PC-9 (cell line): Measurements from ENCODE around the gene TMEM98. TPM values are rescaled to one million over a fixed set of nuclear protein-coding genes. Genes with fewer than 3 reads are reported as not detected.

Experiments
- BruUV-seq: library from RNA; stranded (reverse); fragments of 400-500 nt; replicated peaks from 2 replicates; lab custom pipeline; 2021; lab: Mats Ljungman, UMichigan
- CTCF ChIA-PET: fragments of 300-600 bp; sonication (Branson Sonifier 250); formaldehyde crosslinking; loops from one replicate; lab custom pipeline; 2022; ENCODE audit warnings: antibody characterized with exemption; lab: Charles Lee
- POLR2A ChIA-PET: fragments of 300-600 bp; sonication (Branson Sonifier 250); formaldehyde crosslinking; loops from one replicate; lab custom pipeline; 2022; ENCODE audit warnings: antibody characterized with exemption; ENCODE audit not compliant: unreplicated experiment; lab: Charles Lee
- DNase-seq, 2 experiments: peaks; one replicate each; pipeline versions ENCODE4 v3.0.0 to v3.0.0-alpha.2; 2015 to 2022; ENCODE audit warnings: mixed read lengths in 1 of 2
- H2AFZ ChIP-seq: fragments of 200-600 bp; sonication (generic); 2 replicates; pipeline ENCODE4 v1.8.1; 2017; ENCODE audit warnings: antibody characterized with exemption
- H3F3A ChIP-seq: fragments of 200-600 bp; sonication (generic); 2 replicates; pipeline ENCODE4 v1.8.1; 2017; ENCODE audit warnings: antibody characterized with exemption, mild to moderate bottlenecking, low read depth; ENCODE audit not compliant: insufficient read depth
- H3K27ac ChIP-seq: fragments of 200-600 bp; sonication (generic); 2 replicates; pipeline ENCODE4 v1.6.1; 2016; ENCODE audit warnings: mixed run types
- H3K27me3 ChIP-seq: fragments of 200-600 bp; sonication (generic); 2 replicates; pipeline ENCODE4 v1.6.1; 2016; ENCODE audit warnings: low read depth, mixed run types; ENCODE audit not compliant: insufficient read depth
- H3K36me3 ChIP-seq: fragments of 200-600 bp; sonication (generic); 2 replicates; pipeline ENCODE4 v1.6.1; 2016; ENCODE audit warnings: low read depth, mixed run types
- H3K4me1 ChIP-seq: fragments of 200-600 bp; sonication (generic); replicated peaks from 2 replicates; pipeline ENCODE4 v1.6.1; 2016; ENCODE audit warnings: mixed run types; ENCODE audit not compliant: insufficient read depth
- H3K4me2 ChIP-seq: fragments of 200-600 bp; sonication (generic); 2 replicates; pipeline ENCODE4 v1.6.1; 2017; ENCODE audit warnings: mixed run types
- H3K4me3 ChIP-seq: fragments of 200-600 bp; sonication (generic); 2 replicates; pipeline ENCODE4 v1.6.1; 2016; ENCODE audit warnings: mixed run types
- H3K79me2 ChIP-seq: fragments of 200-600 bp; sonication (generic); 2 replicates; pipeline ENCODE4 v1.6.1; 2017; ENCODE audit warnings: low read depth, mixed run types
- H3K9me2 ChIP-seq: fragments of 200-600 bp; sonication (generic); 2 replicates; pipeline ENCODE4 v1.8.1; 2017; ENCODE audit warnings: mild to moderate bottlenecking; ENCODE audit not compliant: insufficient read depth
- H3K9me3 ChIP-seq: fragments of 200-600 bp; sonication (generic); 2 replicates; pipeline ENCODE4 v1.8.1; 2016; ENCODE audit warnings: low read depth; ENCODE audit not compliant: insufficient read depth
- H4K20me1 ChIP-seq: fragments of 200-600 bp; sonication (generic); 2 replicates; pipeline ENCODE4 v1.8.1; 2017; ENCODE audit not compliant: insufficient read depth
- CTCF ChIP-seq: fragments of 200-600 bp; sonication (generic); conservative IDR thresholded peaks from 2 replicates; pipeline ENCODE4 v1.6.1; 2017; ENCODE audit warnings: mixed run types, antibody characterized with exemption, mild to moderate bottlenecking, moderate library complexity
- EZH2 ChIP-seq: fragments of 200-600 bp; sonication (generic); IDR thresholded peaks from 2 replicates; pipeline ENCODE4 v1.8.0; 2017; ENCODE audit warnings: antibody characterized with exemption, low read depth
- intact Hi-C: fragments of 100-400 bp; cut with micrococcal nuclease; formaldehyde crosslinking; loops from one replicate; pipeline ENCODE4 v1.10.0; 2022; ENCODE audit not compliant: unreplicated experiment
- total RNA-seq: library from RNA; stranded (reverse); gene quantifications from 2 replicates; pipeline ENCODE4 v1.2.3, GENCODE V29; 2021

The TMEM98 gene
- total RNA-seq, 1 experiment from 2014 or later = not detected

GRCh38 chr17:32913593-32913992, 14.4 kb upstream of the TMEM98 start:
- CTCF ChIA-PET = no interaction called here
- POLR2A ChIA-PET = no interaction called here

GRCh38 chr17:32914181-32914580, 13.8 kb upstream of the TMEM98 start:
- no peaks in the 10 kb centered on the region for H3K9me2 ChIP-seq
- no peaks in the 10 kb centered on the region; the same call in 1 of the 2 replicates for H3K9me3 ChIP-seq
- H3K27ac ChIP-seq = no peak overlapping the region
- no TSS peak for BruUV-seq
- no peak for DNase-seq
- intact Hi-C loops = no loop called here
- H3K27me3 ChIP-seq = peaks cover 17% of the 10 kb centered on the region; the same call in 1 of the 2 replicates
- TF ChIP-seq CTCF (no peak), EZH2 (no peak)
- ChIA-PET POLR2A (no interaction called here), CTCF (interaction anchor here (0.5 kb wide), 1 partner anchor 15 kb away, joined by 4 read pairs; no protein-coding TSS in a partner anchor)
- no peaks in the 10 kb centered on the region for H3F3A ChIP-seq
- H3K4me3 ChIP-seq = no peak overlapping the region
- H3K36me3 ChIP-seq = no peaks in the 10 kb centered on the region
- no peak overlapping the region for H2AFZ ChIP-seq
- no peaks in the 10 kb centered on the region for H3K79me2 ChIP-seq
- H3K4me1 ChIP-seq = no peaks in the 10 kb centered on the region
- H3K4me2 ChIP-seq = no peak overlapping the region
- H4K20me1 ChIP-seq = no peaks in the 10 kb centered on the region

More at GRCh38 chr17:32913593-32913992, 14.4 kb upstream of the TMEM98 start:
- Histone ChIP-seq H3K4me1 (no peaks in the 10 kb centered on the region), H3K79me2 (no peaks in the 10 kb centered on the region), H3K9me3 (no peaks in the 10 kb centered on the region; the same call in 1 of the 2 replicates), H3K36me3 (no peaks in the 10 kb centered on the region), H4K20me1 (no peaks in the 10 kb centered on the region), H2AFZ (no peak overlapping the region), H3K4me2 (no peak overlapping the region), H3F3A (no peaks in the 10 kb centered on the region), H3K4me3 (no peak overlapping the region), H3K9me2 (no peaks in the 10 kb centered on the region), H3K27me3 (peaks cover 17% of the 10 kb centered on the region; the same call in 1 of the 2 replicates), H3K27ac (no peak overlapping the region)
- no peak for DNase-seq
- intact Hi-C loops = no loop called here
- no TSS peak for BruUV-seq
- TF ChIP-seq EZH2 = no peak

GRCh38 chr17:32915245-32915644, 12.7 kb upstream of the TMEM98 start:
- Histone ChIP-seq H3K27ac (no peak overlapping the region), H3K79me2 (no peaks in the 10 kb centered on the region), H3K27me3 (peaks cover 17% of the 10 kb centered on the region; the same call in 1 of the 2 replicates), H3K4me2 (no peak overlapping the region), H3K4me1 (no peaks in the 10 kb centered on the region), H3K9me2 (no peaks in the 10 kb centered on the region), H3F3A (no peaks in the 10 kb centered on the region), H3K36me3 (no peaks in the 10 kb centered on the region), H4K20me1 (no peaks in the 10 kb centered on the region), H3K4me3 (no peak overlapping the region), H2AFZ (no peak overlapping the region), H3K9me3 (no peaks in the 10 kb centered on the region; the same call in 1 of the 2 replicates)
- no peak for DNase-seq
- POLR2A ChIA-PET = interaction anchor here (0.7 kb wide), 1 partner anchor 38 kb away, joined by 4 read pairs; the partner anchor contains the start of gene MYO1D
- BruUV-seq = no TSS peak
- TF ChIP-seq CTCF (no peak), EZH2 (no peak)
- intact Hi-C loops = no loop called here
- CTCF ChIA-PET = no interaction called here
